Uterus (tissue), 2 donors: Measurements from ENCODE around the gene TRIP13.

ENCODE experiments used
- POLR2A ChIP-seq, 2 donors: fragments of 450-650 bp; IDR thresholded peaks; one replicate each; pipeline ENCODE4 v1.6.1; 2016; ENCODE audit warnings: antibody characterized with exemption in 2 of 2, mild to moderate bottlenecking in 1 of 2, moderate library complexity in 1 of 2
- TF ChIP-seq, protein P1 (sequence below), 4 experiments: fragments of 200-600 bp in 2 of 4; fragments of 450-650 bp in 2 of 4; sonication (generic) in 2 of 4; IDR thresholded peaks; one replicate each; pipeline ENCODE4 v1.5.1; 2016 to 2019; ENCODE audit warnings: antibody characterized with exemption in 4 of 4, mild to moderate bottlenecking in 2 of 4, moderate library complexity in 1 of 4

DNA sequence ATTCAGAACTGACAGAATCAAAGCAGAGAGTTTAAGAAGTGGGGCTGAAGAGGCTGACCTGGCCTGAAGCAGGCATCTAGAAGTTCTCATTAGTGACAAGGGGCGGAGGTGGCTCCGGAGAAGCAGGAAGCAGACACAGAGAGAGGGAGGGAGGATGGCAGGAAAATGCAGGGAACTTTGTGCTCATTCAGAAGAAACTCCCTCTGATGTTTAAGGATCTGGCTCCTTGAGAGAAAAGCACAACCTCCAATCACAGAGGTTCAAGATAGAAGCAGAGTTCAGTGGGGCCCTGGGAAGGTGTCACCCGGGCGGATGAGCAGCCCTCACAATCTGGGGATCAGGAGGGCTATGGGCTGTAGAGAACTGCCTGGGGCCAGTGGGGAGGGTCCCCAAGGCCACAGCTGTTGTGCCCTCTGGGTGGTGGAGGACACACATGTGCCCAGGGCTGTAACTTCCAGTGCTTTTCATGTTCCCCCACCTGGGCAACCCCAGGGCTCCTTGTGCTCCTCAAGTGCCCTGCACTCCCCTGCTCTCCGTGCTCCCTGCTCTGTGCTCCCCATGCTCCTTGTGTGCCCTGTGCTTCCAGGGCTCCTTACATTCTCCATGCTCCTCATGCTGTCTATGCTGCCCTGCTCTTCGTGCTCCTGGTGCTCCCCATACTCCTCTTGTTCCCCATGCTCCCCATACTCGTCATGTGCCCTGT, 51.4 kb downstream of the TRIP13 start:
- TF ChIP-seq, protein P1, sequence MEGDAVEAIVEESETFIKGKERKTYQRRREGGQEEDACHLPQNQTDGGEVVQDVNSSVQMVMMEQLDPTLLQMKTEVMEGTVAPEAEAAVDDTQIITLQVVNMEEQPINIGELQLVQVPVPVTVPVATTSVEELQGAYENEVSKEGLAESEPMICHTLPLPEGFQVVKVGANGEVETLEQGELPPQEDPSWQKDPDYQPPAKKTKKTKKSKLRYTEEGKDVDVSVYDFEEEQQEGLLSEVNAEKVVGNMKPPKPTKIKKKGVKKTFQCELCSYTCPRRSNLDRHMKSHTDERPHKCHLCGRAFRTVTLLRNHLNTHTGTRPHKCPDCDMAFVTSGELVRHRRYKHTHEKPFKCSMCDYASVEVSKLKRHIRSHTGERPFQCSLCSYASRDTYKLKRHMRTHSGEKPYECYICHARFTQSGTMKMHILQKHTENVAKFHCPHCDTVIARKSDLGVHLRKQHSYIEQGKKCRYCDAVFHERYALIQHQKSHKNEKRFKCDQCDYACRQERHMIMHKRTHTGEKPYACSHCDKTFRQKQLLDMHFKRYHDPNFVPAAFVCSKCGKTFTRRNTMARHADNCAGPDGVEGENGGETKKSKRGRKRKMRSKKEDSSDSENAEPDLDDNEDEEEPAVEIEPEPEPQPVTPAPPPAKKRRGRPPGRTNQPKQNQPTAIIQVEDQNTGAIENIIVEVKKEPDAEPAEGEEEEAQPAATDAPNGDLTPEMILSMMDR (IDR thresholded peaks at IDR 0.05), result no peak
- TF ChIP-seq POLR2A (IDR thresholded peaks at IDR 0.05), result no peak
